ENCODE measurements around the gene MSL3B. TPM values are rescaled to one million over a fixed set of nuclear protein-coding genes. Genes with fewer than 3 reads are reported as not detected.

The MSL3B gene

GRCh38 chr2:233815861-233816260 lies 52.3 kb downstream of the MSL3B start:
- Mint-ChIP-seq H3K36me3 (ENCODE audit: insufficient read depth) (no peaks in the 10 kb centered on the region), H3K27ac (no peak overlapping the region), H3K4me3 (ENCODE audit: low read depth) (no peak overlapping the region), H3K27me3 (no peaks in the 10 kb centered on the region), H3K4me1 (ENCODE audit: low read depth) (no peaks in the 10 kb centered on the region), H3K9me3 (ENCODE audit: low read depth) (no peaks in the 10 kb centered on the region)
- no peak for DNase-seq (ENCODE audit: low spot score, unreplicated experiment)
- no peak for TF ChIP-seq CTCF (IDR thresholded peaks at IDR 0.05; ENCODE audit: unreplicated experiment)

Other genes starting within 250 kb of the MSL3B start
- not detected in 2 replicates for gene UGT1A10, start 231.9 kb downstream of the MSL3B start, total RNA-seq
- not detected in 2 replicates for gene UGT1A9, start 196.5 kb downstream of the MSL3B start, total RNA-seq
- not detected in 2 replicates for gene UGT1A7, start 186.5 kb downstream of the MSL3B start, total RNA-seq
- not detected in 2 replicates for gene UGT1A6, start 175.5 kb downstream of the MSL3B start, total RNA-seq
- not detected in 2 replicates for gene UGT1A5, start 155.5 kb downstream of the MSL3B start, total RNA-seq
- not detected in 2 replicates for gene UGT1A4, start 149.7 kb downstream of the MSL3B start, total RNA-seq
- not detected in 2 replicates for gene UGT1A3, start 139.3 kb downstream of the MSL3B start, total RNA-seq
- gene UGT1A1, start 108.1 kb downstream of the MSL3B start, total RNA-seq: not detected in 2 replicates
- not detected in 2 replicates for gene MROH2A, start 90.1 kb downstream of the MSL3B start, total RNA-seq
- gene HJURP, start 13.9 kb downstream of the MSL3B start, total RNA-seq: 22.0 and 23.1 TPM in 2 replicates
- not detected in 2 replicates for gene TRPM8, start 49.0 kb upstream of the MSL3B start, total RNA-seq
- gene SPP2, start 182.3 kb upstream of the MSL3B start, total RNA-seq: not detected in 2 replicates

Measured in progenitor cell of endocrine pancreas (in vitro differentiated cells).